GM12878 (cell line): ENCODE measurements around the gene FMNL2.

Source experiments
- BCL3 ChIP-seq: IDR thresholded peaks from 2 replicates; pipeline ENCODE4 v1.6.1; 2011; ENCODE audit warnings: borderline replicate concordance, low read depth, mild to moderate bottlenecking, moderate library complexity, low read length; ENCODE audit not compliant: insufficient read depth, poor library complexity, severe bottlenecking
- CTCF ChIP-seq, 3 experiments: IDR thresholded peaks in 2 of 3; conservative IDR thresholded peaks in 1 of 3; 2 replicates each; pipeline ENCODE4 v1.5.1; 2011; ENCODE audit warnings: low read depth in 3 of 3, low read length in 3 of 3, mild to moderate bottlenecking in 3 of 3, control low read depth in 2 of 3, moderate library complexity in 2 of 3, inconsistent platforms in 1 of 3, mixed read lengths in 1 of 3; ENCODE audit not compliant: control insufficient read depth in 2 of 3, insufficient read depth in 1 of 3; ENCODE audit errors: extremely low read depth in 1 of 3
- KDM1A ChIP-seq: fragments of 200-600 bp; sonication (generic); IDR thresholded peaks from 2 replicates; pipeline ENCODE4 v1.6.1; 2016; ENCODE audit warnings: borderline replicate concordance
- SP1 ChIP-seq: IDR thresholded peaks from one replicate; pipeline ENCODE4 v1.6.1; 2011; ENCODE audit warnings: low read depth, low read length
- TCF12 ChIP-seq: IDR thresholded peaks from 2 replicates; pipeline ENCODE4 v1.6.1; 2011; ENCODE audit warnings: low read depth, mild to moderate bottlenecking, low read length
- ZBTB33 ChIP-seq: fragments of 450-650 bp; IDR thresholded peaks from 2 replicates; pipeline ENCODE4 v1.6.1; 2017; ENCODE audit warnings: mild to moderate bottlenecking

GRCh38 chr2:152509772-152510491 is 175.0 kb downstream of the FMNL2 start:
- no peak for TF ChIP-seq CTCF (IDR thresholded peaks at IDR 0.05 in 2 of 3, conservative IDR thresholded peaks at IDR 0.05 in 1 of 3; ENCODE audit: control insufficient read depth in 2 of 3, extremely low read depth in 1 of 3, insufficient read depth in 1 of 3, low read depth in 3 of 3, low read length in 3 of 3)
- TF ChIP-seq TCF12 = no peak
- no peak for TF ChIP-seq SP1
- no peak for TF ChIP-seq KDM1A
- TF ChIP-seq BCL3 = no peak
- no peak for TF ChIP-seq ZBTB33
